ENCODE data around the gene CASQ2. TPM values are rescaled to one million over a fixed set of nuclear protein-coding genes. Genes with fewer than 3 reads are reported as not detected.

CASQ2 gene
- total and polyA plus RNA-seq, 2 of the 13 experiments (the other 11 are each of a cell fraction or from before 2014, with no cell fraction given): not detected

GRCh38 chr1:115762779-115763178, 5.7 kb downstream of the CASQ2 start:
- BruUV-seq (replicated peaks): no TSS peak
- H2AFZ ChIP-seq (ENCODE audit: low read length): no peak overlapping the region
- no peak for TF ChIP-seq ZNF414 (CRISPR knock-in tag; IDR thresholded peaks at IDR 0.05)
- TF ChIP-seq TMF1 (CRISPR knock-in tag; IDR thresholded peaks at IDR 0.05; ENCODE audit: low read depth): no peak
- no peak for TF ChIP-seq ZNF574 (CRISPR knock-in tag; IDR thresholded peaks at IDR 0.05)
- TF ChIP-seq BRD4 (CRISPR knock-in tag; IDR thresholded peaks at IDR 0.05): no peak
- TF ChIP-seq RCOR2 (CRISPR knock-in tag; IDR thresholded peaks at IDR 0.05): no peak
- TF ChIP-seq KMT2B (CRISPR knock-in tag; IDR thresholded peaks at IDR 0.05): no peak
- no peak for TF ChIP-seq KLF12 (CRISPR knock-in tag; IDR thresholded peaks at IDR 0.05; ENCODE audit: borderline replicate concordance)
- no peak overlapping the region for H3K4me3 ChIP-seq (replicated peaks in 1 of 3; ENCODE audit: insufficient read depth in 1 of 3, low read depth in 2 of 3, low read length in 3 of 3)
- ATAC-seq (no peak), FAIRE-seq (no peak), DNase-seq (ENCODE audit: low spot score) (no peak)
- no peaks in the 10 kb centered on the region for H3K27me3 ChIP-seq (ENCODE audit: control insufficient read depth in 1 of 2, insufficient read depth in 2 of 2, low read length in 2 of 2)
- no peak overlapping the region for H3K9ac ChIP-seq (ENCODE audit: insufficient read depth, low read depth, low read length)
- no peaks in the 10 kb centered on the region for H3K79me2 ChIP-seq (ENCODE audit: insufficient read depth, low read length)
- no peaks in the 10 kb centered on the region for H3K36me3 ChIP-seq (replicated peaks in 1 of 2; ENCODE audit: control insufficient read depth in 1 of 2, insufficient read depth in 2 of 2, low read length in 2 of 2)
- no peak overlapping the region for H3K4me2 ChIP-seq (ENCODE audit: low read depth, low read length)
- WGBS (ENCODE audit: low lambda C conversion rate): 62% methylated on average over 3 of the region's 3 CpGs
- no peaks in the 10 kb centered on the region for H4K20me1 ChIP-seq (ENCODE audit: insufficient read depth, low read length)
- no peaks in the 10 kb centered on the region for H3K4me1 ChIP-seq (ENCODE audit: insufficient read depth, low read length)
- H3K27ac ChIP-seq (ENCODE audit: extremely low read length, insufficient read depth, low read length): no peak overlapping the region
- ChIA-PET CTCF (ENCODE audit: low intra/inter-chr PET ratio, low total read pairs) (no interaction called here), POLR2A (no interaction called here)
- intact Hi-C loops (cut with micrococcal nuclease; ENCODE audit: unreplicated experiment) (no loop called here), in situ Hi-C loops (cut with HindIII; ENCODE audit: extremely low pct_ligation_motif_present, low pct_unique_long_range_greater_than_20kb) (no loop called here)
- H3K9me3 ChIP-seq (ENCODE audit: low read length): no peaks in the 10 kb centered on the region
